Measurements from ENCODE around the gene SFXN4.
"Not testable (repeated sequence)": the region's sequence is repeated elsewhere in the genome, so short reads cannot be mapped to it uniquely, and the experiment has no call there.

The SFXN4 gene

GRCh38 chr10:119105899-119106298 lies 59.6 kb downstream of the SFXN4 start:
- not testable (repeated sequence) for DNase-seq (ENCODE audit: low spot score)

- no peak for DNase-seq (ENCODE audit: low spot score)
These were observed 60.4 kb downstream of the SFXN4 start for GRCh38 chr10:119105155-119105554.

DNA sequence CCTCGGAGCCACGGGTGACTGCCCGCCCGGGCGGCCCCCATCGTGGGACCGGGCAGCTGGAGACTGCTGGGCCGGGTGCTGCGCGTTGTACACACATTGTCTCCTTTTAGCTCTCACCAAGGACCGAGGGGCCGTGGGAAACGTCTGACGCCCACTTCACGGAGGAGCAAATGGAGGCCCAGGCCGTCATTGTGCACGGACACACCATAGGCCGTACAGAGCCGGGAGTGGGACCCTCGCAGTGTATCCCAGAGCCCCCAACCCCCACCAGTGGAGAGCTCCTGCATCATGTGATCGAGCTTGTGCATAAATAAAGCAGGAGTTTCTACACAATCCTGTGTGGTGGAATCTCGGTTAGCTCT lies 60.9 kb downstream of the SFXN4 start:
- DNase-seq (ENCODE audit: low spot score), result no peak

DNA sequence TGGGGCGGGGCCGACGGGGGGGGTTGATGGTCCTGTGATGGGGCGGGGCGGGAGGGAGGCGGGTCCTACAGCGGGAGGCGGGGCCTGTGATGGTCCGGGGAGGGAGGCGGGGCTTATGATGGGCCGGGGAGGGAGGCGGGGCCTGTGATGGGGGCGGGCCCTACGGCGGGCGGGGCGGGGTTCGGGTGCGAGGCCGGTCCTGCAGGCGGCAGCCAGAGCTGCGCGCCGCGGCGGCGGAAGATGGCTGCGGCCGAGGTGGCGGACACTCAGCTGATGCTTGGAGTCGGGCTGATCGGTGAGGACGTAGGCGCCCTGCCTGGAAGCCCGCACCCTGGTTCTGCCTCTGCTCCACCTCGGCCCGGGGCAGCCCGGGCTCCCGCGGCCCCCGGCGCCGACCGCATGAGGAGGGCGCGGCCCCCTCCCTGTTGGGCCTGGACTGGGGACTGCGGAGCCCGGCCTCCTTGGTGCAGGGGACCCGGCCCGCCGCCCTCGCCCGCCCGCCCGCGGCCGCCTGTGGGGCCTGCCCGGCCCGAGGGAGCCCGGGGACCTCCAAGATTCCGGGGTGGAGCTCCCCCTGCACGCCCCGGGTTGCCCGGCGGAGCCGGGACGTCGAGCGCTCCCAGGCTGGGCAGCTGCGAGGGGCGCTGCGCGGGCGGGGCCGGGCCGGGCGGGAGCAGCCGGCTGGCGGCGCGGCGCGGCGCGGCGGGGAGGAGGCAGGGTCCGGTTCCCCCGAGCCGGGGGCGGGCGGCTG lies 61.4 kb downstream of the SFXN4 start, which contains the start of gene DENND10:
Gene DENND10, plus strand, starts transcription at position 211 of the 751 bp plus-strand sequence. Its CDS starts 30 bp downstream, at position 241.
- peak; percentile 65 for DNase-seq (ENCODE audit: low spot score)

GRCh38 chr10:119103241-119103902 lies 62.1 kb downstream of the SFXN4 start:
- DNase-seq (ENCODE audit: low spot score), result peak; percentile 36

DNA sequence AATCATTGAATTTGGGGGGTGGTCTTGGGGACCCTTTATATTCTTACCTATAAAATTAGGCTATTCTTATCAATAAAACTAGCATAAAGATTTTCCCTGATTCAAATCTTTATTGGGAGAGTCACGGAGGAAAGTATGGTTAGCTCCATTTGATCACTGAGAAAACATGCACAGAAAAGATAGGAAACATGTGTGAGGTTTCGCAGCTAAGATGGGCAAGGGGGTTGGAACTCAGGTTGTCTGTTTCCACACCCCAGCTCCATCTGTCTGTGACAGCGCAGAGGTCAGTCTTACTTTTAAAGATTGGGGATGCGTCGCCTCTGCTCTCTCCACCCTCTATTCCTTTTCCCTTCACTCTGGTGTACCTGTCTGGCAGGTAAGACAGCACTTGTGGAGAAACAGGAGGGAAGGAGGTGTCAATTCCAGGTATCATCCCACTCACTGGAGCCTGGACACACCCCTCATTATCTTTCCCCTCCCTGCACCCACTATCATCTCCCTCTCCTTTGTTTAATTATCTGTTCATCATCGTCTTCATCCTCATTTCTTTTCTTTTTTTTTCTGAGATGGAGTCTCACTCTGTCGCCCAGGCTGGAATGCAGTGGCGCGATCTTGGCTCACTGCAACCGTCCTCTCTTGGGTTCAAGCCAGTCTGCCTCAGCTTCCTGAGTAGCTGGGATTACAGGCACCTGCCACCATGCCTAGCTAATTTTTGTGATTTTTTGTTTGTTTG lies 64.0 kb downstream of the SFXN4 start:
- no peak for DNase-seq (ENCODE audit: low spot score)

DNA sequence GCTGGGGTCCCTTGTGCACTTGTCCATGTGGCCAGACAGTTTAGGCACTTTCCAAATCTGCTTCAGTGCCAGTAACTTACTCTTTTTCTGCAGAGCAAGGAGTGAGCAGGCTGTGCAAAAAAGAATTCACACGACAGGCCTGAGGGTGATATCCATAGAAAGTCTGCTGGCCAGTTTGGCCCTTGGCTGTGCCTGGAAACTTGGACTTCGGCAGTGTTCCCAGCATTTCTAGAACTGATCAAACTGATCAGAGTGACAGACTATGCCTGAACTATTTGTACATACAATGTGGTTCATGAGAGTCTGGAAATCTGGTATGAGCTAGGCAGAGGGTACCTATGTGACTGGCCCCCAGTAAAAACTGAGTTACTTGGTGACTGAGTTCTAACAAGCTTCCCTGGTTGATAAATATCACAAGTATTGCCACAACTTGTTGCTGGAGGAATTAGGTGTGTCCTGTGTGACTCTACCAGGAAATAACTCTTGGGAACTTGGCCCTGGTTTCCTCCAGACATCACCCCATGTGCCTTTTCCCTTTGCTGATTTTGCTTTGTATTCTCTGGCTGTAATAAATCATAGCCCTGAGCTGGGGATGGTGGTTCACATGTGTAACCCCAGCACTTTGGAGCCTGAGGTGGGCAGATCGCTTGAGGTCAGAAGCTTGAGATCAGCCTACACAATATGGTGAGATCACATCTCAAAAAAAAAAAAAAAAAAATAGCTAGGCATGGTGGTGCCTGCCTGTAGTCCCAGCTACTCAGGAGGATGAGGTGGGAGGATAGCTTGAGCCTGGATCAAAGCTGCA lies 64.9 kb downstream of the SFXN4 start:
- no peak for DNase-seq (ENCODE audit: low spot score)

DNA sequence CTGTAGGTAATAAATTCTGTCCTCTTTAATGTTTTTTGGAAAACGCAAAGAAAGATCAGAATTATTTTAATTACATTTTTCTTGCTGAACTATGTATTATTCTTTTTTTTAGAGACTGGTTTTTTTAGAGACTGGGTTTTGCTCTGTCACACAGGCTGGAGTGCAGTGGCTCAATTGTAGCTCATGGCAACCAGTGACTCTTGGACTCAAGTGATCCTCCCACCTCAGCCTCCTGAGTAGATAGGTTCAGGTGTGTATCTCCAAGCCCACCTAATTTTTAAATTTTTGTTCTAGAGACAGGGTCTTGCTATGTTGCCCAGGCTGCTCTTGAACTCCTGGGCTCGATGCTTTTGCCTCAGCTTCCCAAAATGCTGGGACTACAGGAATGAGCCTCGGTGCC lies 66.9 kb downstream of the SFXN4 start:
- no peak for DNase-seq (ENCODE audit: low spot score)

DNA sequence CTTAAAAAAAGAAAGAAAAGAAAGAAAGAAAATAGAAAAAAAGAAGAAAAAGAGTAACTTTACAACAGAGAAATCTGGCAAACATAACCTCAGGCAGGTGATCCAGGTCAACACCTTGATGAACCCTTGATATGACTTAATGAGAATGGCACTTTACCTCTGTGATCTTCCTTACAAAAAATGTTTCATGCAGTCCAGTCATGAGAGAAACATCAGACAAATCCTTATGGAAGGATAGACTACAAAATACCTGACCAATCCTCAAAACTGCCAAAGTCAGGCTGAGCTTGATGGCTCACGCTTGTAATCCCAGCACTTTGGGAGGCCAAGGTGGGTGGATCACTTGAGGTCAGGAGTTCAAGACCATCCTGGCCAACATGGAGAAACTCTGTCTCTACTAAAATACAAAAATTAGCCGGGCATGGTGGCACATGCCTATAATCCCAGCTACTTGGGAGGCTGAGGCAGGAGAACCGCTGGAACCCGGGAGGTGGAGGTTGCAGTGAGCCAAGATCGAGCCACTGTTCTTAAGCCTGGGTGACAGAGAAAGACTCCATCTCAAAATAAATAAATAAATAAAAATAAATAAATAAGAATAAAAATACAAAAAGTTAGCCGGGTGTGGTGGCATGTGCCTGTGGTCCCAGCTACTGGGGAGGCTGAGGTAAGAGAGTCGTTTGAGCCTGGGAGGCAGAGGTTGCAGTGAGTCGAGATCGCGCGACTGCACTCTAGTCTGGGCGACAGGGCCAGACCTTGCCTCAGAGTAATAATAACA lies 68.7 kb downstream of the SFXN4 start:
- not testable (repeated sequence) for DNase-seq (ENCODE audit: low spot score)

GRCh38 chr10:119095640-119096039 lies 69.9 kb downstream of the SFXN4 start:
- no peak for DNase-seq (ENCODE audit: low spot score)

- DNase-seq (ENCODE audit: low spot score), result no peak
These were observed 74.5 kb downstream of the SFXN4 start for GRCh38 chr10:119090968-119091367.

All from pons (tissue), 1 donor.